DLD1 (cell line): ENCODE results near the gene TULP3.

Experiments used
- in situ Hi-C: cut with HindIII; loops from 2 replicates; pipeline ENCODE4 v1.10.0; 2017; ENCODE audit warnings: low sequenced_read_pairs

Gene TULP3

GRCh38 chr12:2925322-2925995 is 34.8 kb downstream of the TULP3 start:
- in situ Hi-C loops = no loop called here

GRCh38 chr12:2930865-2931264 is 40.2 kb downstream of the TULP3 start:
- in situ Hi-C loops = no loop called here

GRCh38 chr12:2933586-2933985 is 42.9 kb downstream of the TULP3 start:
- in situ Hi-C loops = no loop called here

- in situ Hi-C loops = no loop called here
These were observed 43.7 kb downstream of the TULP3 start for GRCh38 chr12:2934371-2934770.

- in situ Hi-C loops = no loop called here
These were observed 45.6 kb downstream of the TULP3 start for GRCh38 chr12:2936301-2936700.

GRCh38 chr12:2937500-2937899 is 46.8 kb downstream of the TULP3 start:
- in situ Hi-C loops = no loop called here

- in situ Hi-C loops = no loop called here
These were observed 48.5 kb downstream of the TULP3 start for GRCh38 chr12:2939191-2939590.

GRCh38 chr12:2940564-2940963 is 49.9 kb downstream of the TULP3 start:
- in situ Hi-C loops = no loop called here

GRCh38 chr12:2941524-2941923 is 50.8 kb downstream of the TULP3 start:
- in situ Hi-C loops = no loop called here

- in situ Hi-C loops = no loop called here
These were observed 53.8 kb downstream of the TULP3 start for GRCh38 chr12:2944401-2945047.

- in situ Hi-C loops = no loop called here
These were observed 58.7 kb downstream of the TULP3 start for GRCh38 chr12:2949411-2949810.

GRCh38 chr12:2955888-2956287 is 65.2 kb downstream of the TULP3 start:
- in situ Hi-C loops = no loop called here

GRCh38 chr12:2957816-2958431 is 67.2 kb downstream of the TULP3 start:
- in situ Hi-C loops = no loop called here

GRCh38 chr12:2958432-2959191 is 67.9 kb downstream of the TULP3 start:
- in situ Hi-C loops = no loop called here

GRCh38 chr12:2959192-2959504 is 68.5 kb downstream of the TULP3 start, which contains the start of gene TEAD4:
TSS of gene TEAD4 (plus strand) at chr12:2959397.
- in situ Hi-C loops = no loop called here

- in situ Hi-C loops = no loop called here
These were observed 69.1 kb downstream of the TULP3 start for GRCh38 chr12:2959505-2960389.

GRCh38 chr12:2960390-2960956 is 69.8 kb downstream of the TULP3 start:
- in situ Hi-C loops = no loop called here

GRCh38 chr12:2960996-2961616 is 70.4 kb downstream of the TULP3 start:
- in situ Hi-C loops = no loop called here

GRCh38 chr12:2961705-2962104 is 71.0 kb downstream of the TULP3 start:
- in situ Hi-C loops = no loop called here
